Nephron (organoid): ENCODE measurements around the gene CDH15.

Source experiments
- H3K27ac Mint-ChIP-seq, 3 experiments: 2 replicates each; pipeline ENCODE4 v1.8.0; 2020; ENCODE audit warnings: mixed read lengths in 3 of 3, mild to moderate bottlenecking in 2 of 3, moderate library complexity in 1 of 3
- H3K27me3 Mint-ChIP-seq: 2 replicates; pipeline ENCODE4 v1.8.0; 2021; ENCODE audit warnings: low read depth, mild to moderate bottlenecking, moderate library complexity, mixed read lengths
- H3K36me3 Mint-ChIP-seq: 2 replicates; pipeline ENCODE4 v1.8.0; 2020; ENCODE audit warnings: low read depth, mixed read lengths
- H3K4me1 Mint-ChIP-seq: 2 replicates; pipeline ENCODE4 v1.8.0; 2020; ENCODE audit warnings: mixed read lengths
- H3K4me3 Mint-ChIP-seq, 3 experiments: 2 replicates each; pipeline ENCODE4 v1.8.0; 2020; ENCODE audit warnings: mild to moderate bottlenecking in 3 of 3, mixed read lengths in 3 of 3, moderate library complexity in 2 of 3
- H3K9me3 Mint-ChIP-seq: 2 replicates; pipeline ENCODE4 v1.8.0; 2020; ENCODE audit warnings: mixed read lengths
- CTCF ChIP-seq, 3 experiments: fragments of 200-600 bp; sonication (generic); IDR thresholded peaks; one replicate each; pipeline ENCODE4 v1.5.0; 2021; ENCODE audit warnings: antibody characterized with exemption in 3 of 3; ENCODE audit not compliant: unreplicated experiment in 3 of 3

CDH15 gene

GRCh38 chr16:89130448-89130847 is 41.1 kb upstream of the CDH15 start:
- H3K4me3 Mint-ChIP-seq = no peak overlapping the region
- H3K27ac Mint-ChIP-seq = no peak overlapping the region
- peaks cover 7% of the 10 kb centered on the region for H3K27me3 Mint-ChIP-seq
- no peaks in the 10 kb centered on the region for H3K4me1 Mint-ChIP-seq
- peaks cover 26% of the 10 kb centered on the region for H3K9me3 Mint-ChIP-seq
- H3K36me3 Mint-ChIP-seq = peaks cover 65% of the 10 kb centered on the region
- TF ChIP-seq CTCF (IDR thresholded peaks at IDR 0.05; ENCODE audit: unreplicated experiment in 3 of 3) = no peak

- Mint-ChIP-seq H3K4me1 (no peaks in the 10 kb centered on the region), H3K36me3 (peaks cover 58% of the 10 kb centered on the region), H3K27ac (no peak overlapping the region), H3K27me3 (peaks cover 7% of the 10 kb centered on the region), H3K9me3 (peaks cover 21% of the 10 kb centered on the region), H3K4me3 (no peak overlapping the region)
- TF ChIP-seq CTCF (IDR thresholded peaks at IDR 0.05; ENCODE audit: unreplicated experiment in 3 of 3) = no peak
These were observed 39.8 kb upstream of the CDH15 start for GRCh38 chr16:89131783-89132182.

GRCh38 chr16:89132194-89133005 is 39.1 kb upstream of the CDH15 start:
- Mint-ChIP-seq H3K4me1 (no peaks in the 10 kb centered on the region), H3K9me3 (peaks cover 21% of the 10 kb centered on the region), H3K27me3 (peaks cover 7% of the 10 kb centered on the region), H3K4me3 (no peak overlapping the region), H3K36me3 (peaks cover 54% of the 10 kb centered on the region), H3K27ac (no peak overlapping the region)
- TF ChIP-seq CTCF (IDR thresholded peaks at IDR 0.05; ENCODE audit: unreplicated experiment in 3 of 3) = no peak

- Mint-ChIP-seq H3K9me3 (peaks cover 20% of the 10 kb centered on the region), H3K4me1 (no peaks in the 10 kb centered on the region), H3K36me3 (peaks cover 49% of the 10 kb centered on the region), H3K27me3 (peaks cover 7% of the 10 kb centered on the region), H3K4me3 (no peak overlapping the region), H3K27ac (no peak overlapping the region)
- TF ChIP-seq CTCF (IDR thresholded peaks at IDR 0.05; ENCODE audit: unreplicated experiment in 3 of 3) = no peak
These were observed 38.0 kb upstream of the CDH15 start for GRCh38 chr16:89133457-89134127.

GRCh38 chr16:89134269-89134668 is 37.3 kb upstream of the CDH15 start:
- peaks cover 4% of the 10 kb centered on the region for H3K27me3 Mint-ChIP-seq
- H3K9me3 Mint-ChIP-seq = peaks cover 14% of the 10 kb centered on the region
- no peak overlapping the region for H3K27ac Mint-ChIP-seq
- peaks cover 42% of the 10 kb centered on the region for H3K36me3 Mint-ChIP-seq
- H3K4me1 Mint-ChIP-seq = no peaks in the 10 kb centered on the region
- TF ChIP-seq CTCF (IDR thresholded peaks at IDR 0.05; ENCODE audit: unreplicated experiment in 3 of 3) = no peak
- H3K4me3 Mint-ChIP-seq = no peak overlapping the region
